Endothelial cell of umbilical vein (primary cell): ENCODE results near the gene RASL10B. TPM values are rescaled to one million over a fixed set of nuclear protein-coding genes. Genes with fewer than 3 reads are reported as not detected.
"Not testable (repeated sequence)": the region's sequence is repeated elsewhere in the genome, so short reads cannot be mapped to it uniquely, and the experiment has no call there.

Experiments
- BruUV-seq: library from RNA; stranded (reverse); fragments of 400-500 nt; replicated peaks from 2 replicates; lab custom pipeline; 2021; lab: Mats Ljungman, UMichigan
- CTCF ChIA-PET: fragments of 300-600, 350-600 bp; sonication (Branson Sonifier 250); formaldehyde crosslinking; loops from one replicate; lab custom pipeline; 2021; ENCODE audit warnings: antibody characterized with exemption, inconsistent platforms; lab: Charles Lee
- POLR2A ChIA-PET: fragments of 300-600, 350-600 bp; sonication (Branson Sonifier 250); formaldehyde crosslinking; loops from one replicate; lab custom pipeline; 2021; ENCODE audit warnings: antibody characterized with exemption, inconsistent platforms; lab: Charles Lee
- DNase-seq: peaks from one replicate; pipeline ENCODE4 v3.0.0-alpha.2; 2011; ENCODE audit warnings: low read depth, low spot score
- FAIRE-seq: peaks from 2 replicates; lab custom pipeline; 2011; peaks lifted over from hg19 to GRCh38; lab: Jason Lieb, UNC
- H2AFZ ChIP-seq: 2 replicates; pipeline ENCODE4 v1.6.0; 2012; ENCODE audit warnings: low read depth, low read length, control low read depth, inconsistent platforms
- H3K27ac ChIP-seq: 2 replicates; pipeline ENCODE4 v1.5.1; 2011; ENCODE audit warnings: low read depth, mild to moderate bottlenecking, control low read depth, low read length, moderate library complexity; ENCODE audit not compliant: insufficient read depth
- H3K27me3 ChIP-seq, 2 experiments: 2 replicates each; pipeline versions ENCODE4 v1.6.0 to v1.6.1; 2011; ENCODE audit warnings: low read length in 2 of 2, mixed read lengths in 1 of 2; ENCODE audit not compliant: control insufficient read depth in 2 of 2, insufficient read depth in 2 of 2
- H3K36me3 ChIP-seq, 2 experiments: 2 replicates in 1 of 2; 3 replicates in 1 of 2; pipeline ENCODE4 v1.5.1; 2011; ENCODE audit warnings: low read length in 2 of 2, mild to moderate bottlenecking in 1 of 2, moderate library complexity in 1 of 2; ENCODE audit not compliant: control insufficient read depth in 2 of 2, insufficient read depth in 2 of 2; ENCODE audit errors: extremely low read depth in 1 of 2
- H3K4me1 ChIP-seq: 3 replicates; pipeline ENCODE4 v1.5.1; 2011; ENCODE audit warnings: mild to moderate bottlenecking, low read length; ENCODE audit not compliant: control insufficient read depth, insufficient read depth; ENCODE audit errors: extremely low read depth
- H3K4me2 ChIP-seq: 2 replicates; pipeline ENCODE4 v1.6.1; 2011; ENCODE audit warnings: low read length, control low read depth, mixed read lengths; ENCODE audit not compliant: insufficient read depth
- H3K4me3 ChIP-seq, 3 experiments: fragments of 200-600 bp in 1 of 3; sonication (generic), shearing (Covaris generic) in 1 of 3; replicated peaks in 1 of 3; 2 replicates each; pipeline ENCODE4 v1.5.1; 2011 to 2016; ENCODE audit warnings: control low read depth in 3 of 3, low read length in 3 of 3, mild to moderate bottlenecking in 2 of 3, inconsistent platforms in 1 of 3, low read depth in 1 of 3, moderate library complexity in 1 of 3; ENCODE audit not compliant: insufficient read depth in 1 of 3
- H3K79me2 ChIP-seq: 2 replicates; pipeline ENCODE4 v1.6.0; 2012; ENCODE audit warnings: low read length, inconsistent platforms; ENCODE audit not compliant: control insufficient read depth, insufficient read depth
- H3K9ac ChIP-seq: replicated peaks from 2 replicates; pipeline ENCODE3; 2011; ENCODE audit warnings: low read length, control low read depth; ENCODE audit not compliant: insufficient read depth; ENCODE audit errors: extremely low read depth
- H3K9me1 ChIP-seq: replicated peaks from 3 replicates; pipeline ENCODE4 v1.6.0; 2011; ENCODE audit warnings: mild to moderate bottlenecking, low read length; ENCODE audit not compliant: control insufficient read depth, insufficient read depth; ENCODE audit errors: extremely low read depth
- H3K9me3 ChIP-seq: replicated peaks from 2 replicates; pipeline ENCODE4 v1.5.1; 2012; ENCODE audit warnings: low read length, inconsistent platforms; ENCODE audit not compliant: control insufficient read depth, insufficient read depth
- H4K20me1 ChIP-seq: replicated peaks from 2 replicates; pipeline ENCODE3; 2011; ENCODE audit warnings: mild to moderate bottlenecking, low read length; ENCODE audit not compliant: control insufficient read depth, insufficient read depth; ENCODE audit errors: extremely low read depth
- EZH2 ChIP-seq: IDR thresholded peaks from 2 replicates; pipeline ENCODE4 v1.6.1; 2012; ENCODE audit warnings: borderline replicate concordance, low read depth, mild to moderate bottlenecking, moderate library complexity, low read length, inconsistent platforms; ENCODE audit not compliant: severe bottlenecking
- FOS ChIP-seq: IDR thresholded peaks from 2 replicates; pipeline ENCODE4 v1.6.1; 2011; ENCODE audit warnings: mild to moderate bottlenecking, low read length, moderate library complexity, borderline replicate concordance; ENCODE audit not compliant: insufficient read depth
- GATA2 ChIP-seq: IDR thresholded peaks from 2 replicates; pipeline ENCODE4 v1.7.0; 2011; ENCODE audit warnings: low read depth, mild to moderate bottlenecking, moderate library complexity, mixed read lengths, low read length; ENCODE audit not compliant: insufficient read length, insufficient read depth
- JUN ChIP-seq: IDR thresholded peaks from 2 replicates; pipeline ENCODE4 v1.6.1; 2011; ENCODE audit warnings: borderline replicate concordance, low read depth; ENCODE audit not compliant: insufficient read length, insufficient read depth
- MYC ChIP-seq: IDR thresholded peaks from one replicate; pipeline ENCODE4 v1.6.1; 2011; ENCODE audit warnings: mild to moderate bottlenecking, low read depth, low read length
- POLR2A ChIP-seq: IDR thresholded peaks from 2 replicates; pipeline ENCODE4 v1.6.1; 2012; ENCODE audit warnings: low read depth, mild to moderate bottlenecking, control low read depth, low read length
- POLR2AphosphoS5 ChIP-seq: IDR thresholded peaks from 2 replicates; pipeline ENCODE4 v1.6.1; 2012; ENCODE audit warnings: low read depth, mild to moderate bottlenecking, control low read depth, low read length, moderate library complexity; ENCODE audit not compliant: insufficient read depth
- dilution Hi-C: fragments of 300-500 bp; cut with MboI; formaldehyde crosslinking; loops from one replicate; pipeline ENCODE4 v1.15.0; 2019; ENCODE audit warnings: low sequenced_read_pairs; ENCODE audit not compliant: extremely low pct_ligation_motif_present
- intact Hi-C: fragments of 100-400 bp; cut with micrococcal nuclease; formaldehyde crosslinking; loops from one replicate; pipeline ENCODE4 v1.10.0; 2022
- polyA plus RNA-seq, 4 experiments: library from polyadenylated mRNA; depleted of rRNA in 3 of 4; stranded (reverse) in 3 of 4; unstranded in 1 of 4; fragments of >200 nt; gene quantifications; 2 replicates each; pipeline versions ENCODE4 v1.2.1 to v1.2.3, GENCODE V29; 2011 to 2012; ENCODE audit warnings: missing spikeins in 1 of 4
- total RNA-seq: library from RNA; stranded (reverse); gene quantifications from 2 replicates; pipeline ENCODE4 v1.2.3, GENCODE V29; 2021
- TF ChIP-seq, protein P1 (sequence below), 2 donors: IDR thresholded peaks; 1 replicate in 1 of 2; 2 replicates in 1 of 2; pipeline ENCODE4 v1.5.1; 2011; ENCODE audit warnings: low read length in 2 of 2, mild to moderate bottlenecking in 2 of 2, moderate library complexity in 2 of 2, control low read depth in 1 of 2, inconsistent platforms in 1 of 2, low read depth in 1 of 2; ENCODE audit not compliant: insufficient read depth in 1 of 2; ENCODE audit errors: extremely low read depth in 1 of 2
- TF ChIP-seq, protein P2 (sequence below): IDR thresholded peaks from 2 replicates; pipeline ENCODE4 v1.6.1; 2011; ENCODE audit not compliant: insufficient read depth, insufficient read length

Gene RASL10B
- total and polyA plus RNA-seq, 2 donors (not counting 3 experiments of a cell fraction or from before 2014, with no cell fraction given): 0.19 to 0.71 TPM

DNA sequence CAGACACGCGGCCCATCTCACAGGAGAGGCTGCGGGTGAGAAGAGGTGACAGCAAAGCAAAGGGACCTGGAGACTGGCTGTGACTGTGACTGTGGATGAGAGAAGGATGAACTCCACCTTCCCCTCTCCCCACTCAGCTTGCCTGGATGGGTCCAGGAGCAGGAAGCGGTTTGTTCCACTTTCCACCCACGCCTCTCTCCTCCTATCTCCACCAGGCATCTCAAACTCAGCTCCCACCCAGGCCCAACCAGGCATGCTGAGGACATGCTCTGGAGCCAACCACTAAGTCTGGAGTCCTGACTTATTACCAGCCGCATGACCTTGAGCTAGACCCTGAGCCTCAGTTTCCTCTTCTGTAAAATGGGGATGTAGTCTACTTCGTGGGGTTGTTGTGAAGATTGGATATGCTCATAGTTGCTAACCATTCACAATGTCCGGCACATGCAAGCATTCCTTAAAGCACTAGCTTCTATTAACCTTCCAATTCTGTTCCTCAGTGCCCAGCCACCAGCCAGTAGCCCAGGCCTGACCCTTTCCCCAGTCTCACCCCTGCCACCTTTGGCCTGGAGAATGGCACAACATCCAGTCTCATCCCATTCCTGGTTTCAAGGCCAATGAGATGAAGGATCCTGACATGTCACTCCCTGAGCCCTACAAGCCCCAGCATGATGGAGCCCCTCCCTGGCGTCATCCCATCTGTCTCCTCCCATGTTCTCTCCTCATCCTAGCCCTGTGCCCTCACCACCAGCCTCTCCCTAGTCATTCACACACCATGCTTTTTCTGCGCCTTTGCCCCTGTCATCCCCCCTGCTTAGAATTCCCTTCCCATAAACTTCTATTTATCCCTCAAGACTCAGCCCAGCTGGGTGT is 19.3 kb downstream of the RASL10B start:
- dilution Hi-C loops: no loop called here
- POLR2A ChIA-PET: interaction anchor here (0.6 kb wide), 1 partner anchor 25 kb away, joined by 3 read pairs; no protein-coding TSS in a partner anchor

DNA sequence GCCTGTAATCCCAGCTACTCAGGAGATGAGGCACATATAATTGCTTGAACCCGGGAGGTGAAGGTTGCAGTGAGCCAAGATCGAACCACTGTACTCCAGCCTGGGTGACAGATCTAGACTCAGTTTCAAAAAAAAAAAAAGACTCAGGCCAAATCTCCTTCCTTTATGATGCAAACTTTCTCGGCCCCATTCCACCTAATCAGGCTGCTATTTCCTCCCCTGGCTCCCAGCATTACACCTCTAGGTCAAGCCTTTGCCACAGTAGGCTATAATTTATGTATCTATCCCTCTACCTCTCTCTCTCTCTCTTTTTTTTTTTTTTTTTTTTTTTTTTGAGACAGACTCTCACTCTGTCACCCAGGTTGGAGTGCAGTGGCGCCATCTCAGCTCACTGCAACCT is 20.1 kb downstream of the RASL10B start:
- H3K4me2 ChIP-seq, H3K4me3 ChIP-seq, POLR2A ChIA-PET, dilution Hi-C loops, FAIRE-seq, intact Hi-C loops, H3K36me3 ChIP-seq, H3K9ac ChIP-seq, H3K9me1 ChIP-seq, H3K27ac ChIP-seq, DNase-seq, BruUV-seq, H3K4me1 ChIP-seq, H4K20me1 ChIP-seq, H2AFZ ChIP-seq, H3K79me2 ChIP-seq, H3K9me3 ChIP-seq: not testable (repeated sequence)
- H3K27me3 ChIP-seq: peaks cover 27 to 28% of the 10 kb centered on the region in 2 experiments
- CTCF ChIA-PET: interaction anchor here (0.6 to 5.2 kb wide), 3 partner anchors 10 to 54 kb away, joined by 3 to 51 read pairs (median 3); no protein-coding TSS in a partner anchor

More for the DNA sequence above, 19.3 kb downstream of the RASL10B start:
- no peaks in the 10 kb centered on the region for H3K9me1 ChIP-seq
- no peak overlapping the region for H2AFZ ChIP-seq
- no TSS peak for BruUV-seq
- DNase-seq: no peak
- H3K9ac ChIP-seq: no peak overlapping the region
- H3K36me3 ChIP-seq: no peaks in the 10 kb centered on the region
- CTCF ChIA-PET: interaction anchor here (0.9 to 6.7 kb wide), 5 partner anchors 13 to 195 kb away, joined by 3 to 270 read pairs (median 3); no protein-coding TSS in a partner anchor
- TF ChIP-seq MYC: no peak
- no peak for TF ChIP-seq FOS
- TF ChIP-seq, protein P1, sequence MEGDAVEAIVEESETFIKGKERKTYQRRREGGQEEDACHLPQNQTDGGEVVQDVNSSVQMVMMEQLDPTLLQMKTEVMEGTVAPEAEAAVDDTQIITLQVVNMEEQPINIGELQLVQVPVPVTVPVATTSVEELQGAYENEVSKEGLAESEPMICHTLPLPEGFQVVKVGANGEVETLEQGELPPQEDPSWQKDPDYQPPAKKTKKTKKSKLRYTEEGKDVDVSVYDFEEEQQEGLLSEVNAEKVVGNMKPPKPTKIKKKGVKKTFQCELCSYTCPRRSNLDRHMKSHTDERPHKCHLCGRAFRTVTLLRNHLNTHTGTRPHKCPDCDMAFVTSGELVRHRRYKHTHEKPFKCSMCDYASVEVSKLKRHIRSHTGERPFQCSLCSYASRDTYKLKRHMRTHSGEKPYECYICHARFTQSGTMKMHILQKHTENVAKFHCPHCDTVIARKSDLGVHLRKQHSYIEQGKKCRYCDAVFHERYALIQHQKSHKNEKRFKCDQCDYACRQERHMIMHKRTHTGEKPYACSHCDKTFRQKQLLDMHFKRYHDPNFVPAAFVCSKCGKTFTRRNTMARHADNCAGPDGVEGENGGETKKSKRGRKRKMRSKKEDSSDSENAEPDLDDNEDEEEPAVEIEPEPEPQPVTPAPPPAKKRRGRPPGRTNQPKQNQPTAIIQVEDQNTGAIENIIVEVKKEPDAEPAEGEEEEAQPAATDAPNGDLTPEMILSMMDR (IDR thresholded peaks at IDR 0.05; ENCODE audit: extremely low read depth in 1 of 2, insufficient read depth in 1 of 2, low read depth in 1 of 2, low read length in 2 of 2): no peak
- TF ChIP-seq GATA2: no peak
- TF ChIP-seq POLR2AphosphoS5: no peak
- TF ChIP-seq POLR2A: no peak
- TF ChIP-seq JUN: no peak
- no peak for TF ChIP-seq EZH2
- TF ChIP-seq, protein P2, sequence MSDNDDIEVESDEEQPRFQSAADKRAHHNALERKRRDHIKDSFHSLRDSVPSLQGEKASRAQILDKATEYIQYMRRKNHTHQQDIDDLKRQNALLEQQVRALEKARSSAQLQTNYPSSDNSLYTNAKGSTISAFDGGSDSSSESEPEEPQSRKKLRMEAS: no peak
- H3K9me3 ChIP-seq: no peaks in the 10 kb centered on the region
- peaks cover 27 to 28% of the 10 kb centered on the region in 2 experiments for H3K27me3 ChIP-seq
- intact Hi-C loops: no loop called here
- no peak overlapping the region for H3K27ac ChIP-seq
- no peak overlapping the region for H3K4me3 ChIP-seq
- H3K4me1 ChIP-seq: no peaks in the 10 kb centered on the region
- no peak overlapping the region for H3K4me2 ChIP-seq
- no peak for FAIRE-seq
- H4K20me1 ChIP-seq: no peaks in the 10 kb centered on the region
- no peaks in the 10 kb centered on the region for H3K79me2 ChIP-seq
